Keratinocyte (primary cell): ENCODE data around the gene MYO9A.
"Not testable (repeated sequence)": the region's sequence is repeated elsewhere in the genome, so short reads cannot be mapped to it uniquely, and the experiment has no call there.

ENCODE experiments used
- CTCF ChIP-seq, 3 experiments: IDR thresholded peaks in 1 of 3; conservative IDR thresholded peaks in 1 of 3; optimal IDR thresholded peaks in 1 of 3; 2 replicates in 2 of 3; 3 replicates in 1 of 3; pipeline versions ENCODE3 to v1.5.1; 2011; ENCODE audit warnings: low read length in 3 of 3, mild to moderate bottlenecking in 3 of 3, moderate library complexity in 2 of 3, control low read depth in 1 of 3, inconsistent platforms in 1 of 3; ENCODE audit not compliant: insufficient read depth in 2 of 3; ENCODE audit errors: extremely low read depth in 1 of 3
- EZH2 ChIP-seq: IDR thresholded peaks from one replicate; pipeline ENCODE4 v1.6.1; 2012; ENCODE audit warnings: inconsistent platforms, mild to moderate bottlenecking, low read length, moderate library complexity

- not testable (repeated sequence) for TF ChIP-seq EZH2; CTCF (optimal IDR thresholded peaks at IDR 0.05 in 1 of 3, IDR thresholded peaks at IDR 0.05 in 1 of 3, conservative IDR thresholded peaks at IDR 0.05 in 1 of 3; ENCODE audit: extremely low read depth in 1 of 3, insufficient read depth in 2 of 3, low read length in 3 of 3)
Measured at GRCh38 chr15:72071448-72071825, 46.5 kb downstream of the MYO9A start.
